B cell (primary cell): ENCODE data around the gene MRPL10. TPM values are rescaled to one million over a fixed set of nuclear protein-coding genes. Genes with fewer than 3 reads are reported as not detected.
A peak's percentile ranks its signal among the peaks of the same experiment; 100 is the strongest.

Experiments used
- ATAC-seq: fragments of 200-7000 bp; cut with Tn5 transposase; one replicate; pipeline ENCODE4 v1.10.0; 2021; ENCODE audit warnings: low read depth, mild to moderate bottlenecking, moderate number of reproducible peaks, moderate library complexity
- CTCF ChIA-PET: fragments of 350-600 bp; sonication (Branson Sonifier 250); formaldehyde crosslinking; loops from one replicate; lab custom pipeline; 2021; ENCODE audit warnings: antibody characterized with exemption, inconsistent platforms; lab: Charles Lee
- POLR2A ChIA-PET: fragments of 350-600 bp; sonication (Branson Sonifier 250); formaldehyde crosslinking; loops from one replicate; lab custom pipeline; 2021; ENCODE audit warnings: antibody characterized with exemption; lab: Charles Lee
- DNase-seq: peaks from one replicate; pipeline ENCODE4 v3.0.0; 2013
- H2AFZ ChIP-seq: 2 replicates; pipeline ENCODE4 v1.6.1; 2012; ENCODE audit warnings: mild to moderate bottlenecking, low read depth, low read length; ENCODE audit not compliant: insufficient read depth, poor library complexity, severe bottlenecking
- H3K27ac ChIP-seq, 2 donors: 1 replicate in 1 of 2; 2 replicates in 1 of 2; pipeline ENCODE4 v1.5.1; 2012 to 2013; ENCODE audit warnings: low read length in 2 of 2, mild to moderate bottlenecking in 2 of 2, moderate library complexity in 1 of 2
- H3K27me3 ChIP-seq, 4 experiments: fragments of 200-600 bp in 1 of 4; sonication (generic) in 1 of 4; replicated peaks in 1 of 4; 1 replicate in 2 of 4; 2 replicates in 2 of 4; pipeline versions ENCODE4 v1.6.1 to v1.7.0; 2013 to 2016; ENCODE audit warnings: low read length in 3 of 4, mild to moderate bottlenecking in 2 of 4, mixed read lengths in 1 of 4, moderate library complexity in 1 of 4; ENCODE audit not compliant: insufficient read depth in 4 of 4, control insufficient read depth in 3 of 4; ENCODE audit errors: control extremely low read depth in 1 of 4
- H3K36me3 ChIP-seq, 2 experiments: replicated peaks in 1 of 2; 1 replicate in 1 of 2; 2 replicates in 1 of 2; pipeline versions ENCODE4 v1.6.1 to v1.7.1; 2013; ENCODE audit warnings: low read length in 1 of 2; ENCODE audit not compliant: insufficient read depth in 2 of 2, control insufficient read depth in 1 of 2; ENCODE audit errors: control extremely low read depth in 1 of 2, extremely low read depth in 1 of 2
- H3K4me1 ChIP-seq, 2 donors: fragments of 200-600 bp in 1 of 2; sonication (generic) in 1 of 2; 1 replicate in 1 of 2; 2 replicates in 1 of 2; pipeline versions ENCODE4 v1.5.1 to v1.6.1; 2013 to 2017; ENCODE audit warnings: low read length in 2 of 2; ENCODE audit not compliant: control insufficient read depth in 2 of 2, insufficient read depth in 2 of 2
- H3K4me2 ChIP-seq: replicated peaks from 2 replicates; pipeline ENCODE3; 2012; ENCODE audit warnings: mild to moderate bottlenecking, low read depth, low read length; ENCODE audit not compliant: poor library complexity, severe bottlenecking
- H3K4me3 ChIP-seq, 5 experiments: fragments of 200-600 bp in 1 of 5; sonication (generic) in 1 of 5; 1 replicate in 3 of 5; 2 replicates in 2 of 5; pipeline versions ENCODE4 v1.5.1 to v1.7.0; 2011 to 2016; ENCODE audit warnings: low read length in 4 of 5, mild to moderate bottlenecking in 4 of 5, low read depth in 2 of 5, control low read depth in 1 of 5, moderate library complexity in 1 of 5; ENCODE audit not compliant: insufficient read depth in 1 of 5; ENCODE audit errors: control extremely low read depth in 1 of 5, extremely low read depth in 1 of 5
- H3K79me2 ChIP-seq: fragments of 200-600 bp; sonication (generic); one replicate; pipeline ENCODE4 v1.6.0; 2016; ENCODE audit warnings: low read length; ENCODE audit not compliant: control insufficient read depth, insufficient read depth
- H3K9ac ChIP-seq: fragments of 200-600 bp; sonication (generic); 2 replicates; pipeline ENCODE4 v1.6.1; 2017; ENCODE audit warnings: mild to moderate bottlenecking, low read length, moderate library complexity
- H3K9me3 ChIP-seq, 3 donors: one replicate each; pipeline versions ENCODE4 v1.6.1 to v1.7.1; 2013; ENCODE audit warnings: low read length in 2 of 3; ENCODE audit not compliant: control insufficient read depth in 2 of 3, insufficient read depth in 1 of 3; ENCODE audit errors: control extremely low read depth in 1 of 3
- H4K20me1 ChIP-seq: 2 replicates; pipeline ENCODE4 v1.6.0; 2012; ENCODE audit warnings: mild to moderate bottlenecking, low read length; ENCODE audit not compliant: insufficient read depth, control insufficient read depth, poor library complexity, severe bottlenecking
- H3K27ac Mint-ChIP-seq: one replicate; pipeline ENCODE4 v1.8.0; 2021; ENCODE audit warnings: mixed read lengths
- H3K27me3 Mint-ChIP-seq: one replicate; pipeline ENCODE4 v1.8.0; 2021; ENCODE audit warnings: mixed read lengths
- H3K4me1 Mint-ChIP-seq: one replicate; pipeline ENCODE4 v1.8.0; 2021; ENCODE audit warnings: mixed read lengths
- H3K4me3 Mint-ChIP-seq: one replicate; pipeline ENCODE4 v1.8.0; 2021; ENCODE audit warnings: mixed read lengths
- H3K9me3 Mint-ChIP-seq: one replicate; pipeline ENCODE4 v1.8.0; 2022; ENCODE audit warnings: mixed read lengths; ENCODE audit not compliant: insufficient read depth
- CTCF ChIP-seq: fragments of 200-600 bp; IDR thresholded peaks from one replicate; pipeline ENCODE4 v1.8.0; 2022; ENCODE audit warnings: antibody characterized with exemption, mild to moderate bottlenecking
- EZH2 ChIP-seq: IDR thresholded peaks from 2 replicates; pipeline ENCODE4 v1.6.1; 2012; ENCODE audit warnings: borderline replicate concordance, low read depth, mild to moderate bottlenecking, moderate library complexity, low read length; ENCODE audit not compliant: insufficient read depth, poor library complexity, severe bottlenecking
- WGBS: methylation state at CpG from one replicate; pipeline ENCODE4 v1.1.5; 2013; ENCODE audit warnings: missing lambda C conversion rate; ENCODE audit not compliant: insufficient coverage; 5-methylcytosine and 5-hydroxymethylcytosine counted together
- intact Hi-C: fragments of 100-400 bp; cut with micrococcal nuclease; formaldehyde crosslinking; loops from one replicate; pipeline ENCODE4 v1.10.0; 2022
- polyA plus RNA-seq: library from polyadenylated mRNA; depleted of rRNA; stranded (reverse); fragments of >200 nt; gene quantifications from 2 replicates; pipeline ENCODE4 v1.2.3, GENCODE V29; 2012
- total RNA-seq, 2 donors: library from RNA; stranded (reverse); fragments of 120-200 nt in 1 of 2; gene quantifications; 1 replicate in 1 of 2; 2 replicates in 1 of 2; pipeline versions ENCODE4 v1.2.3 to v1.2.4, GENCODE V29; 2013 to 2022

Gene MRPL10
- total and polyA plus RNA-seq, 2 donors (not counting 1 experiment from before 2014, with no cell fraction given) = 34.8 to 39.4 TPM

- TF ChIP-seq CTCF = peak; percentile 40
- TF ChIP-seq EZH2 = no peak
- H3K9me3 ChIP-seq = peaks cover 0 to 13% (median 0%) of the 10 kb centered on the region in 3 donors
- Mint-ChIP-seq H3K27me3 (peaks cover 65% of the 10 kb centered on the region), H3K9me3 (no peaks in the 10 kb centered on the region), H3K27ac (no peak overlapping the region), H3K4me1 (peaks cover 27% of the 10 kb centered on the region), H3K4me3 (no peak overlapping the region)
- H3K27me3 ChIP-seq = peaks cover 0 to 86% (median 58%) of the 10 kb centered on the region in 4 experiments
- ATAC-seq (no peak), DNase-seq (peak; percentile 46)
- peaks cover 36 to 47% of the 10 kb centered on the region in 2 donors for H3K4me1 ChIP-seq
- POLR2A ChIA-PET = no interaction called here
- WGBS = 37% methylated on average over 71 of the region's 71 CpGs
- no peaks in the 10 kb centered on the region for H4K20me1 ChIP-seq
- CTCF ChIA-PET = interaction anchor here (1.3 to 19.9 kb wide), 2 partner anchors 41 to 123 kb away, joined by 3 to 436 read pairs; partner anchors contain the start of genes CDK5RAP3 and SP2
- no peaks in the 10 kb centered on the region for H3K36me3 ChIP-seq
- intact Hi-C loops = no loop called here
- H3K9ac ChIP-seq = no peak overlapping the region
- H2AFZ ChIP-seq = no peak overlapping the region
- H3K27ac ChIP-seq = no peak overlapping the region
- H3K4me2 ChIP-seq = peak overlapping the region; percentile 48
- no peak overlapping the region for H3K4me3 ChIP-seq
- no peaks in the 10 kb centered on the region for H3K79me2 ChIP-seq
These were observed 16.2 kb upstream of the MRPL10 start for GRCh38 chr17:47847341-47848197.
